ENCODE data around the gene SMARCA2. TPM values are rescaled to one million over a fixed set of nuclear protein-coding genes. Genes with fewer than 3 reads are reported as not detected.
A peak's percentile ranks its signal among the peaks of the same experiment; 100 is the strongest.

The SMARCA2 gene
- total RNA-seq, 1 experiment from 2014 or later: 0.92 TPM

GRCh38 chr9:2158111-2158610 is 143.0 kb downstream of the SMARCA2 start:
- in situ Hi-C loops (cut with HindIII; ENCODE audit: low sequenced_read_pairs): no loop called here
- DNase-seq (ENCODE audit: low spot score): peak; percentile 61

GRCh38 chr9:2158766-2159430 is 143.8 kb downstream of the SMARCA2 start:
- in situ Hi-C loops (cut with HindIII; ENCODE audit: low sequenced_read_pairs): no loop called here
- peak; percentile 41 for DNase-seq (ENCODE audit: low spot score)

- DNase-seq (ENCODE audit: low spot score): peak; percentile 78
- in situ Hi-C loops (cut with HindIII; ENCODE audit: low sequenced_read_pairs): no loop called here
These were observed 144.6 kb downstream of the SMARCA2 start for GRCh38 chr9:2159521-2160454.

GRCh38 chr9:2161661-2162060 is 146.5 kb downstream of the SMARCA2 start:
- in situ Hi-C loops (cut with HindIII; ENCODE audit: low sequenced_read_pairs): no loop called here

GRCh38 chr9:2163231-2163885 is 148.2 kb downstream of the SMARCA2 start:
- no peak for DNase-seq (ENCODE audit: low spot score)
- in situ Hi-C loops (cut with HindIII; ENCODE audit: low sequenced_read_pairs): no loop called here

More at GRCh38 chr9:2161661-2162060, 146.5 kb downstream of the SMARCA2 start:
- no peak for DNase-seq (ENCODE audit: low spot score)

- in situ Hi-C loops (cut with HindIII; ENCODE audit: low sequenced_read_pairs): no loop called here
- DNase-seq (ENCODE audit: low spot score): no peak
These were observed 149.1 kb downstream of the SMARCA2 start for GRCh38 chr9:2164268-2164667.

- DNase-seq (ENCODE audit: low spot score): no peak
- in situ Hi-C loops (cut with HindIII; ENCODE audit: low sequenced_read_pairs): no loop called here
These were observed 151.1 kb downstream of the SMARCA2 start for GRCh38 chr9:2166203-2166602.

- no peak for DNase-seq (ENCODE audit: low spot score)
- in situ Hi-C loops (cut with HindIII; ENCODE audit: low sequenced_read_pairs): no loop called here
These were observed 153.9 kb downstream of the SMARCA2 start for GRCh38 chr9:2169035-2169434.

- in situ Hi-C loops (cut with HindIII; ENCODE audit: low sequenced_read_pairs): no loop called here
- DNase-seq (ENCODE audit: low spot score): no peak
These were observed 155.6 kb downstream of the SMARCA2 start for GRCh38 chr9:2170722-2171121.

GRCh38 chr9:2173170-2173569 is 158.0 kb downstream of the SMARCA2 start:
- DNase-seq (ENCODE audit: low spot score): no peak
- in situ Hi-C loops (cut with HindIII; ENCODE audit: low sequenced_read_pairs): no loop called here

GRCh38 chr9:2173861-2174260 is 158.7 kb downstream of the SMARCA2 start:
- in situ Hi-C loops (cut with HindIII; ENCODE audit: low sequenced_read_pairs): no loop called here

GRCh38 chr9:2174306-2174705 is 159.2 kb downstream of the SMARCA2 start:
- in situ Hi-C loops (cut with HindIII; ENCODE audit: low sequenced_read_pairs): no loop called here
- peak; percentile 61 for DNase-seq (ENCODE audit: low spot score)

More at GRCh38 chr9:2173861-2174260, 158.7 kb downstream of the SMARCA2 start:
- DNase-seq (ENCODE audit: low spot score): no peak

GRCh38 chr9:2174911-2175310 is 159.8 kb downstream of the SMARCA2 start:
- DNase-seq (ENCODE audit: low spot score): no peak
- in situ Hi-C loops (cut with HindIII; ENCODE audit: low sequenced_read_pairs): no loop called here

GRCh38 chr9:2177121-2177520 is 162.0 kb downstream of the SMARCA2 start:
- in situ Hi-C loops (cut with HindIII; ENCODE audit: low sequenced_read_pairs): no loop called here
- DNase-seq (ENCODE audit: low spot score): no peak

GRCh38 chr9:2178034-2178734 is 163.0 kb downstream of the SMARCA2 start:
- in situ Hi-C loops (cut with HindIII; ENCODE audit: low sequenced_read_pairs): no loop called here
- no peak for DNase-seq (ENCODE audit: low spot score)

- in situ Hi-C loops (cut with HindIII; ENCODE audit: low sequenced_read_pairs): no loop called here
- DNase-seq (ENCODE audit: low spot score): peak; percentile 71
These were observed 164.4 kb downstream of the SMARCA2 start for GRCh38 chr9:2179567-2179966.

- in situ Hi-C loops (cut with HindIII; ENCODE audit: low sequenced_read_pairs): no loop called here
- DNase-seq (ENCODE audit: low spot score): peak; percentile 43
These were observed 165.0 kb downstream of the SMARCA2 start for GRCh38 chr9:2180154-2180553.

GRCh38 chr9:2180704-2181103 is 165.6 kb downstream of the SMARCA2 start:
- DNase-seq (ENCODE audit: low spot score): no peak
- in situ Hi-C loops (cut with HindIII; ENCODE audit: low sequenced_read_pairs): no loop called here

- in situ Hi-C loops (cut with HindIII; ENCODE audit: low sequenced_read_pairs): no loop called here
- DNase-seq (ENCODE audit: low spot score): no peak
These were observed 166.6 kb downstream of the SMARCA2 start for GRCh38 chr9:2181792-2182191.

All from G401 (cell line).